ENCODE data around the gene ATPAF2. TPM values are rescaled to one million over a fixed set of nuclear protein-coding genes. Genes with fewer than 3 reads are reported as not detected.

Gene ATPAF2
- total RNA-seq, 1 donor from 2014 or later, result 21.8 TPM

DNA sequence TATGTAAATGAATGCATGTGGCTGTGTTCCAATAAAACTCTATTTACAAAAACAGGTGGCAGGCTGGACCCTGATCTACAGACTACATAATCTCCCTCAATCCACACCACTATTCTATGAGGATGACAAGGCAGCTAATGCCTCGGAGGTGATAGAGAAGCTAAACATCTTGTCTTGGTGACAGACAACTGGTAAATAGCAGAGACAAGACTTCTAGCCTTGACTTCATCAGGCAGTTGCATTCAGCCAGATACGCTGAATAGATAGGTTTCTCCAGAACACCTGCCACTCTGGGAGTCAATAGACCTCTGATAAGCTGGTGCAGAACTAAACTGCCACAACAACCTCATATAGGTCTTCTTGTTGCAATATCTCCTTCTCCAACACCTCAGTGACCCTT is 3.3 kb downstream of the ATPAF2 start:
- Mint-ChIP-seq H3K27me3 (ENCODE audit: unreplicated experiment) (no peaks in the 10 kb centered on the region), H3K36me3 (ENCODE audit: unreplicated experiment) (no peaks in the 10 kb centered on the region), H3K9me3 (ENCODE audit: unreplicated experiment) (no peaks in the 10 kb centered on the region), H3K27ac (ENCODE audit: unreplicated experiment) (no peak overlapping the region), H3K4me1 (ENCODE audit: unreplicated experiment) (peaks cover 33% of the 10 kb centered on the region), H3K4me3 (ENCODE audit: unreplicated experiment) (no peak overlapping the region)
- TF ChIP-seq, protein P1, sequence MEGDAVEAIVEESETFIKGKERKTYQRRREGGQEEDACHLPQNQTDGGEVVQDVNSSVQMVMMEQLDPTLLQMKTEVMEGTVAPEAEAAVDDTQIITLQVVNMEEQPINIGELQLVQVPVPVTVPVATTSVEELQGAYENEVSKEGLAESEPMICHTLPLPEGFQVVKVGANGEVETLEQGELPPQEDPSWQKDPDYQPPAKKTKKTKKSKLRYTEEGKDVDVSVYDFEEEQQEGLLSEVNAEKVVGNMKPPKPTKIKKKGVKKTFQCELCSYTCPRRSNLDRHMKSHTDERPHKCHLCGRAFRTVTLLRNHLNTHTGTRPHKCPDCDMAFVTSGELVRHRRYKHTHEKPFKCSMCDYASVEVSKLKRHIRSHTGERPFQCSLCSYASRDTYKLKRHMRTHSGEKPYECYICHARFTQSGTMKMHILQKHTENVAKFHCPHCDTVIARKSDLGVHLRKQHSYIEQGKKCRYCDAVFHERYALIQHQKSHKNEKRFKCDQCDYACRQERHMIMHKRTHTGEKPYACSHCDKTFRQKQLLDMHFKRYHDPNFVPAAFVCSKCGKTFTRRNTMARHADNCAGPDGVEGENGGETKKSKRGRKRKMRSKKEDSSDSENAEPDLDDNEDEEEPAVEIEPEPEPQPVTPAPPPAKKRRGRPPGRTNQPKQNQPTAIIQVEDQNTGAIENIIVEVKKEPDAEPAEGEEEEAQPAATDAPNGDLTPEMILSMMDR (IDR thresholded peaks at IDR 0.05), result no peak
- no peak for DNase-seq (ENCODE audit: extremely low spot score, unreplicated experiment)

DNA sequence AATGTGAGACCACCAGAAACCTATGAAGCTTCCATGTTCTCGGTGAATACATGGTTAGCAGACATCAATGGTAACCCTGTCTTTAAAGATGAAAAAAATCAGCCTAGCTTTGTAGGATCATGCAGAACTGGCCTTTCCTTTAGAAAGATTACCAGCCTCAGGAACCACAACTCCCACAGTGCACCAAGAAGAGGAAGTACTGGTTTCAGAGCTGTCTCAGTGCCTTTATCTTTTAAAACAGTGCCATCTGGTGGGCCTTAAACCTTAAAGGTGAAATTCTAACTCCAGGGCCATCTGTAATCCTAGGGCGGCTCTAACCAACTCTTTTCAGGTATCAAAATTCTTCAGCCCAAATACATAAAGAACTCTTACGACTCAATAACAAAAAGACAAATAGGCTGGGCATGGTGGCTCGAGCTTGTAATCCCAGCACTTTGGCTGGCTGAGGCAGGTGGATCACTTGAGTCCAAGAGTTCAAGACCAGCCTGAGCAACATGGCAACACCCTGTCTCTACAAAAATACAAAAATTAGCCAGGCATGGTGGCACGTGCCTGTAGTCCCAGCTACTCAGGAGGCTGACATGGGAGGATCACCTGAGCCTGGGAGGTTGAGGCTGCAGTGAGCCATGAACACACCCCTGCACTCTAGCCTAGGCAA is 5.4 kb downstream of the ATPAF2 start:
- no peaks in the 10 kb centered on the region for H3K27me3 Mint-ChIP-seq (ENCODE audit: unreplicated experiment)
- H3K4me3 Mint-ChIP-seq (ENCODE audit: unreplicated experiment), result no peak overlapping the region
- no peak overlapping the region for H3K27ac Mint-ChIP-seq (ENCODE audit: unreplicated experiment)
- H3K36me3 Mint-ChIP-seq (ENCODE audit: unreplicated experiment), result no peaks in the 10 kb centered on the region
- H3K9me3 Mint-ChIP-seq (ENCODE audit: unreplicated experiment), result no peaks in the 10 kb centered on the region
- peaks cover 24% of the 10 kb centered on the region for H3K4me1 Mint-ChIP-seq (ENCODE audit: unreplicated experiment)
- DNase-seq (ENCODE audit: extremely low spot score, unreplicated experiment), result no peak
- TF ChIP-seq, protein P1 (IDR thresholded peaks at IDR 0.05), result peak; percentile 78

DNA sequence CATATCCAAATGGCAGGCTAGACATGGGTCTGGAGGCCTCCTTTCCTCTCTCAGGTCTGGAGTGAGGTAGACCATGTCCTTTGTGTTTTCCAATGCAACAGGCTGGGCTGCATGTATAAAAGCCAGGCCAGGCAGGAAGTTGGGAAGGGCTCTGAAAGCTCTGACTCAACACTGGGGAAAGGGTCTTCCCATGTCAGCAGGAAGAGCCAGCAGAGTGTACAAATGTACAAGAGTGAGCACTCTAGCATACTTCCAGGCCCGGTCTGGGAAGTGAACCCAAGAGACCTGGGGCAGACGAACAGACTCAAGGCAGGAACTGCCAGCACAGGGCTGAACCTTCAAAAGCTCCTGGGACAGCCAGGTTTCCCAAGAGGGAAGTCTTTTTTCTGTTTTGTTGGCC is 7.0 kb downstream of the ATPAF2 start:
- H3K27ac Mint-ChIP-seq (ENCODE audit: unreplicated experiment), result peak overlapping the region; percentile 76
- TF ChIP-seq, protein P1 (IDR thresholded peaks at IDR 0.05), result no peak
- peaks cover 11% of the 10 kb centered on the region for H3K4me1 Mint-ChIP-seq (ENCODE audit: unreplicated experiment)
- no peak for DNase-seq (ENCODE audit: extremely low spot score, unreplicated experiment)
- H3K36me3 Mint-ChIP-seq (ENCODE audit: unreplicated experiment), result peaks cover 2% of the 10 kb centered on the region
- no peaks in the 10 kb centered on the region for H3K27me3 Mint-ChIP-seq (ENCODE audit: unreplicated experiment)
- H3K4me3 Mint-ChIP-seq (ENCODE audit: unreplicated experiment), result no peak overlapping the region
- no peaks in the 10 kb centered on the region for H3K9me3 Mint-ChIP-seq (ENCODE audit: unreplicated experiment)

GRCh38 chr17:18028952-18029540 is 9.9 kb downstream of the ATPAF2 start:
- peaks cover 17% of the 10 kb centered on the region for H3K4me1 Mint-ChIP-seq (ENCODE audit: unreplicated experiment)
- no peak overlapping the region for H3K27ac Mint-ChIP-seq (ENCODE audit: unreplicated experiment)
- H3K36me3 Mint-ChIP-seq (ENCODE audit: unreplicated experiment), result peaks cover 4% of the 10 kb centered on the region
- TF ChIP-seq, protein P1 (IDR thresholded peaks at IDR 0.05), result no peak
- H3K9me3 Mint-ChIP-seq (ENCODE audit: unreplicated experiment), result no peaks in the 10 kb centered on the region
- DNase-seq (ENCODE audit: extremely low spot score, unreplicated experiment), result no peak
- H3K4me3 Mint-ChIP-seq (ENCODE audit: unreplicated experiment), result no peak overlapping the region
- no peaks in the 10 kb centered on the region for H3K27me3 Mint-ChIP-seq (ENCODE audit: unreplicated experiment)

DNA sequence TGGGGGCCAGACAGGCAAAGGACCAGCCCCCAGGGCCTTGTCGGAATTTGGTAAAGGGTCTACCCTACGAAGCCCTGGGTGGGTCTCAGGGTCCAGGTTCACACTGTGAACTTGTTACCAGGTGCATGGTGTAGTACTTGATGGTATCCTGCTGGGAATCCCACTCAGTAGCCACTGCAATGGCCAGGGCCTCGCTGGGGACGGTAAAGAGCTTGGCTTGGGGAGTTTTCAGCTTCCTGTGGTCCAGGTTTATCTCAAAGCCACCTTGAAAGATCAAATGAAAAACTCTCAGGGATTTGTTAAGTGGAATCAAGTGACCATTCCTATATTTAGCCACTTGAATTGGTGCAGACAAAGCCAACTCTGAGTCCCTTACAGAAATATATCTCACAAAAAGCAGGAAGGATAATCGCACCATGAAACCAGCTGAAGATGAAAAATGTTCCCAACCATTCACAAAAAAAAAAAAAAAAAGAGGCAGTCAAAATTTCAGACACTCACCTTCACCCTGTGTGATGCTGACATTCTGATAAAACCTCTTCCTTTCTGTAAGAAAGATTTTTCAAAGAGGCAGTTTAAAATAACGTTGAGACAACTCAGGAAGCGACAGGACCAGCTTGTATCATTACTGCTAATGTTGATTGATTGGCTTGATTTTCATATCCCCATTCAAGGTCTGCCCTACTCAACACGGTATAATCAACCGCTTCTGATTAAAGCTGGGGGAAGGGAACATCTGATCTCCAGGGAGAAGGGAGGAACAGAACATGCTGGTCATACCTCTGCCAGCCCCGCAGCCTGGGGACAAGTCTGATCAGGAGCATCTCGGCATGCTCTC is 10.6 kb downstream of the ATPAF2 start:
- TF ChIP-seq, protein P1 (IDR thresholded peaks at IDR 0.05), result no peak
- Mint-ChIP-seq H3K4me3 (ENCODE audit: unreplicated experiment) (no peak overlapping the region), H3K36me3 (ENCODE audit: unreplicated experiment) (peaks cover 4% of the 10 kb centered on the region), H3K27ac (ENCODE audit: unreplicated experiment) (no peak overlapping the region), H3K27me3 (ENCODE audit: unreplicated experiment) (no peaks in the 10 kb centered on the region), H3K4me1 (ENCODE audit: unreplicated experiment) (peaks cover 17% of the 10 kb centered on the region), H3K9me3 (ENCODE audit: unreplicated experiment) (no peaks in the 10 kb centered on the region)
- DNase-seq (ENCODE audit: extremely low spot score, unreplicated experiment), result no peak

Measured in osteocyte (in vitro differentiated cells).